ENCODE measurements around the gene EPAS1.

GRCh38 chr2:46377666-46378560, 80.7 kb downstream of the EPAS1 start:
- TF ChIP-seq CTCF (IDR thresholded peaks at IDR 0.05; ENCODE audit: low read depth, low read length, missing input control) (no peak), GABPA (IDR thresholded peaks at IDR 0.05 in 1 of 2, conservative IDR thresholded peaks at IDR 0.05 in 1 of 2) (no peak), TAF1 (conservative IDR thresholded peaks at IDR 0.05) (no peak), JUND (IDR thresholded peaks at IDR 0.05) (no peak)

Data from liver (tissue), 3 donors.